ENCODE measurements around the gene SYCP2L. TPM values are rescaled to one million over a fixed set of nuclear protein-coding genes. Genes with fewer than 3 reads are reported as not detected.

Gene SYCP2L
- total and polyA plus RNA-seq, 2 of the 8 experiments (the other 6 are each of a cell fraction or from before 2014, with no cell fraction given), result 1.7 to 4.2 TPM

GRCh38 chr6:10951675-10952282 is 64.9 kb downstream of the SYCP2L start (continued):
- TF ChIP-seq CHD7 (IDR thresholded peaks at IDR 0.05; ENCODE audit: insufficient replicate concordance, low read length), result no peak
